HG02981 (cell line): ENCODE measurements around the gene CCL18.
"Not testable (repeated sequence)": the region's sequence is repeated elsewhere in the genome, so short reads cannot be mapped to it uniquely, and the experiment has no call there.

Source experiments
- ATAC-seq: cut with Tn5 transposase; IDR thresholded peaks from one replicate; pipeline ENCODE4 v1.9.1; 2021; ENCODE audit warnings: mild to moderate bottlenecking, moderate library complexity; ENCODE audit not compliant: unreplicated experiment

The CCL18 gene

DNA sequence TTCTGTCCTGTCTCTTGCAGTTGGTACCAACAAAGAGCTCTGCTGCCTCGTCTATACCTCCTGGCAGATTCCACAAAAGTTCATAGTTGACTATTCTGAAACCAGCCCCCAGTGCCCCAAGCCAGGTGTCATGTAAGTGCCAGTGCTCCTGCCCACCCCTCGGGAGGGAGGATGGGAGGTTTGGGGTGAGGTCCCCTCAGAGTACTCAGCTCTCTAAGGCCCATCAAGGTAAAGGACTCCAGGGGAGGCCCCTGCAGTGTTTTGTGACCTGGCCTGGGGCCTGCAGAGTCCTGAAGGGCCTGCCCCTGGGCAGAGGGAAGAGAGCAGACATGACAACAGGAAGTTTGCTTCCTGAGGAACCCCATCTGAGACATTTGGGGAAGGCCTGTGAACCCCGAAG, 6.4 kb downstream of the CCL18 start:
- ATAC-seq, result no peak

DNA sequence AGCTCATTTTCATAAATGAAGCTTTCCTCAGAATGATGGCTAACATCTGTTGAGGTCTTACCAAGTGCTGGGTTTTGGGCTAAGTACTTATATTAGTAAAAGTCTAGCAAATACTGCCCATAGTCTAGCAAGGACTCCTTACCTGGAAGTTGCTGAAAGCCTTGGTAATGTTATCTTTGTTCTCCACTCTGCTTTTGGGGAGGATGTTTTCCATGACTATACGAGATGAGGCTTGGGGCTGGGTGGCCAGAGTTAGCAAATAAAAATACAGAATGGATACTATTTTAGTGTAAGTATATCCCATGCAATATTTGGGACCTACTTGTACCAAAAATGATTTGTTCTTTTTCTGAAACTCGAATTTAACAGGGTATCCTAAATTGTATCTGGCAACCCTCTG, 7.7 kb downstream of the CCL18 start:
- ATAC-seq, result no peak

DNA sequence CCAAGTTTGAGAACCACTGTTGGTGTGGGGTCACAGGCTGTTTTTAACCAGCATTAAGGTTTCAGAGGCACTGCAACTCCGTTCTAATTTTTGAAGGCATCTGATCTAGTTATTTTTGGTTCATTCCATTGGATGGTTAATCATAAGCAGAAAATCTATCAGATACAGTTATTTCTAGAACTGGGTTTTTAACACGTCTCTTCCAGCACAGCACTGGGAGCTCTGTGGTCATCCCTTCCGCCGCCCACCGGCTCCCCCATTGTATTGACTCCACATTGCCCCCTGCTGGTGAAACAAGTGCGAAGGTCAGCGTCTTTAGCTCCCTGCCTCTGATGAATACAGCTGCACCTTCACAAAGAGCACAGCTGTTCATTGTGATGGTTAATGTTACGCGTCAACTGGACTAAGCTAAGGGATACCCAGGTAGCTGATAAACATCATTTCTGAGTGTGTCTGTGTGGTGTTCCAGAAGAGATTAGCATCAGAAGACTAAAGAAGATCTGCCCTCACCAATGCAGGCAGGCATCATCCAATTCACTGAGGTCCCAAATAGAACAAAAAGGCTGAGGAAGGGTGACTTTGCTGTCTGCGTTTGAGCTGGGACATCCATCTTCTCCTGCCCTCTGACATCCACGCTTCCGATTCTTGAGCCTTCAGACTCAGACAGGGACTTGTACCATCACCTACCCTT, 8.5 kb downstream of the CCL18 start:
- peak; percentile 54 for ATAC-seq

DNA sequence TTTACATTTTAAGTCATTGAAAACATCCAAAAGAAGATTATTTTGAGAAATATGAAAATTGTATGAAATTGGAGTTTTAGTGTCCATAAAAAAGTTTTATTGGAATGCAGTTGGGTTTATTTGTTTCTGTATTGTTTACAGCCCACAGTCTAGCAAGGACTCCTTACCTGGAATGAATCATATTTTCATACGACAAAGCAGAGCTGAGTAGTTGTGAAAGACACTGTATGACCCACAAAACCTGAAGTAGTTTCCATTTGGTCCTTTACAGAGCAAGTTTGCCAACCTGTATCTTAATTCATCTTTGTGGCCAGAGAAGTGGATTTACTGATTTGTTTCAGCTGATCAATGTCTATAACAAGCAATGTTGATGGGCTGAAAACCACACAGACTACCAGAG, 10.3 kb downstream of the CCL18 start:
- ATAC-seq, result no peak

DNA sequence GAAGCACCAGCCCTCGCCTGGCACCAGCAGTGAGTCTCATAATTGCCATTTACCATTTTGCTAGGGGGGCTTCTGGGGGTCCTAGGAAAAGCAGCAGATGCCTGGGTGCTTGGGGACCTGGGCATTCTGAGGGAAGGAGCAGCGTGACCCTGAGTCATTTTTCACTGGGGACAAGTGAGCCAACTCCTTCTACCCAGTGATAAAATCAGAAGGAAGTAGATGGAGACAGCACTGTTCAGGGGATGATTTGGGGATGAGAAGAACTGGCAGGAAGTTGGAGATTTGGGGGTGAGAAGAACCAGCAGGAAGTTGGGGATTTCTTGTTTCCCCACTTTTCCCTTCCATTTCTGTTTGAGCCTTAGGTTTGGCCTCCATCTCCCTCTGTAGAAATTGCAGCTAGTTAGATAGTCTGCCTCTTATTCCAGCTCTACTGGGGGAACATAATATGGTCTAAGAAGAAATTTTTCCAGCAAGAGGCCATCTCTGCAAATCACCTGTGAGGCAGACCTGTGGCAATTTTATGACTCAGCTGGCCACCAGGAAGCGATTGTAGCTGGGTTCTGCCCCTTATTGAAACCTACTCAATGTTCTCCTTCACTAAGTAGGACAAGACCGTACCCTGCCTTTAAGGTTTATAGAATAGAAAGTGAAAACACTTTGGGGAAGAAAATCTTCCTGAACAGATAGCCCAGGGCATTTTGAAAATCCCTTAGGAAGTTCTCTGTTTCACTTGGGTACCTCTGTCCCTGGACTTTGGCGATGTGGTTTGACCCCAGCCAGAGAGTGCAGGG, 17.8 kb downstream of the CCL18 start:
- ATAC-seq, result not testable (repeated sequence)

DNA sequence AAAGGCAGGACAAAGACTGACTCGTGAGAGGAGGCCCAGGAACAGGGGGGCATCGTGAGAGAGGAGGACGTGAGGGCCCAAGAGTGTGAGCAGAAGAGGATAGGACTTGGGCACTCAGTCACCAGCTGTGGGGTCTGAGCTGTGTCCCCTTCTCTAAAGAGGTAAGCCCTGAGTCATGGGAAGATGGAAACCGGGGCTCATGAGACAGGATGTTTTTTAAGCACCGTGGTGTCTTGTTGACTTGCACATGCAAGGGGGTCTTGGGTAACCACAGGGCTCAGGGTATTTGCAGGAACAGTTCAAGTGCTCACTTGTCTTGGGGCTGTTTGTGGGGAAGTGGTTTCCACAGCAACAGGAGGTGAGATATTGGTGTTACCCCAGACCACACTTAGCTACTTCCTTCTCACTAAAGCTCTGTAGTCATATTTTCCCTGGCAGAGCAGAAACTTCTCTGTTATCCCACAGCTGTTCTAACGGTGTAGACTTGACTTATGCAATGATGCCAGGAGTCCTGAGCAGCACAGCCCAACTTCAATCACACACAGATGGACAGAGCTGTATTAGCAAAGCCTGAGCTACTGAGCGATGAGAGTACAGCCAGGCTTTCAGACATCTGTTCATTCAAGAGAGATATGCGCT, 18.5 kb downstream of the CCL18 start:
- not testable (repeated sequence) for ATAC-seq

DNA sequence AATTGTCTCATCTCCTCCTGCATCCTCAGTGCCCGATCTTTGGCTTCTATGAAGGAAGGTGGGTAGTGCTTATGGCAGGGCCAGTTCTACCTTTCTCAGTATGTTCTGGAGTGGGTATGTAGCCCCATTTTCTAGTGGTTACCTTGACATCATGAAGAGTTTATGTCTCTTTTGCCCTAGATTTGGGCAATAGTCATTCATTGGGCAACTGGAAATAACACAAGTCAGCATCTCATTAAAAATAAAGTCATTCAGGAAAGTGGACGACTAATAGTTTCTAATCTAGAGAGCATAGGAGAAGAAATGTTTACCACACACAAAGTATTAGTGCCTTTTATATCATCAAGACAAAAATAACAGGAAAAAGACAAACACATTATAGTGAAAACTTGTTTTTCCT, 19.6 kb downstream of the CCL18 start:
- ATAC-seq, result not testable (repeated sequence)

DNA sequence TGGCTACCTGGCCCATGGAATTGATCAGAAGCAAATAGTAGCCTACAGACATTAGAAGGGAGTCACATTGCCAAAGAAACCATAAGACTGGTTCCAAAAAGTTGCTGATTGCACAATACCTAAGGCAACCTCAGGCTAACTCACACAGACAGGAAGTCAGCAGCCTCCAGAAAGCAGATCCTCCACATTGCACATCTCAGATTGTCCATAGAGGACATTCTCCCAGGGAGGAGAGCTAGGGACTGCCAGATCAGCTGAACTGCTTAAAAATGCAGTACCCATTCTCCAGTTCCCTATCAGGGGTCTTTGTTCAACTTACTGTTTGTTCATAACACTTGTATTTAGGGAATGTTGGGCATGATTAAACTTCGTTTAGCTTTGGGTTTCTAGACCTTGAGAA, 21.7 kb downstream of the CCL18 start:
- no peak for ATAC-seq

DNA sequence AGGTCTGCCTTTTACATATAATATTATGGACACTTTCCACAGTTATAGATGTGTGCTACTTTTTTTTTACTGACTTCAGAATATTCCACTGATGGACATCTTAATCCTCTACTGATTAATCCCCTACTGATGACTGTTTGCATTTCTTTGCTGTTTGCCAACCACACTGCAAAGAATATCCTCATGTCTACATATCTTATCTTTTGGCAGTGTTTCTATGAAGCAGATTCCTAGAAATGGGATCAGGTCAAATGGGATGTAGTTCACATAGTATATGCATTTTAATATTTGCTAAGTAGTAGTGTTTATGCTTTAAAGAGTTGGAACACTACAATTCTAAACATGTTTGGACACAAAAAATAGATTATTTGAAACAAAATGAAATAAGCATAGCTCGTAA, 22.7 kb downstream of the CCL18 start:
- ATAC-seq, result no peak

DNA sequence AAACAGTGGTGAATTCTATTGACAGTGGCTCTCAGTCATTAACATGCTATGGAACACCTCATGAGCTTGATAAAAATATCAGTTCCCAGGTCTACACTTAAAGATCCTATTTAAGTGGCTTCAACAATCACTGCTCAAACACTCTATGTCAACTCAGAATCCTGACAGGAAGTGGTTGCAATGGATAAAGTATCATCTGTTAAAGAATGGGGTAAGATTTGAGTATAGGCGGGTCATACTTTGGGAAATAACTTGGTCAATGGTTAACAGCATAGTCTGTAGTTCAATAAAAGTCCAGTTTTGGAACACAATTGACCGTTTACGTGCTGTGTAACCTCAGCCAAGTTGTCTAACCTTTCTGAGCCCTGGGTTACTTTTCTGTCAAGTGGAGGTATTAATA, 23.4 kb downstream of the CCL18 start:
- not testable (repeated sequence) for ATAC-seq

DNA sequence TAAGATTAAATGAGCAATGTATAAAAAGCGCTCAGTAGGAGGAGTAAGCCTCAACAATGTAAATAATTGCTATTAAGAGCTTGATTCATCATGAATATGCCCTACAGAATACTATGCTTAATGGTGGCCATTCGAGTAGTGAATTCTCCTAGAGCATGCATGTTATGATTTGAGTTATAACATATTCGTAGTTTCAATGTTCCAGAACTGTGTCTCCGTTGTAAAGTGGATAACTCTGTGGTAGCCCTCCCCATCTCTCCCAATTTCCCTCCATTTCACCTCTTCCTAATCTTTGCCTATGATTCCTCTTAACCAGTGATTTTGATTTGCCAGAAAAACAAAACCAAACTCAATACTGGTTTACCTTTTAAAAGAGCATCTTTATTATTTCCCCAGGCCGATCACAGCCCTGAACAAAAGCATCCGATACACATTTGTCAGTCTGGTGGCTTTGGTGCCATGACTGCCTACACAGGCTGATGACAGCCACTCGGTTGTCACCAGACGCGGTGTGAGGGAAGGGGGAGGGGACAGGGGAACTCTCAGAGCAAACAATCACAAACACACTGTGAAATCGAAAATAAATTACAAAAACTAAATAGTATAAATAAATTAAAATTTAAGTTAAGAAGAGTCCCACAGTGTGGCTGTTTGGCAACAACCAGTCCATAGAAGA, 24.0 kb downstream of the CCL18 start:
- ATAC-seq, result not testable (repeated sequence)

DNA sequence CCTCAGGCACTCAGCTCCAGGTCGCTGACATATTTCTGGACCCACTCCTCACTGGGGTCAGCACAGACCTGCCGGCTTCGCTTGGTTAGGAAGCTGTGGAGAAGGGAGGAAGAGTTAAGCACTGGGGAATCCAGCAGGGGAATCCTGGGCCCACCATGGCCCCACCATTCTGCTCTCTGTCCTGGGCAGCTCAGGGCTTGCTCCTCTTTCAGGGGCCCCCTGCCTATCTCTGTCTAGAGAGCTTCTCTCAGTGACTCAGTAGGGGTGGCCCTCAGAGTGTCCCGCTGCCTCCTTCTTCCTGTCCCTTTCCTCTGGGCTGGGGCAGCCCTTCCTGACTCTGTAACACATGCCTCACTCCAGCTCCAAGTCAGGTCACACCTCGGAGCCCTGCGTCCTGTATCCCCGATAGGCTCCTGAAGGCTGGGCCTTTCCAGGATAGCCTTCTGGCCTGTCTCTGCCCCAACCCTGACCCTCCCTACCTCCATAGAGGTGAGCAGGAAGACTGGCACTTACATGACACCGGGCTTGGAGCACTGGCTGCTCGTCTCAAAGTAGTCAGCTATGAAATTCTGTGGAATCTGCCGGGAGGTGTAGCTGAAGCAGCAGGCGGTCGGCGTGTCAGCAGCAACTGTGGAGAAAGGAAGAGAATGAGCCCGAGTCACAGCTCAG, 24.7 kb downstream of the CCL18 start:
- ATAC-seq, result no peak

DNA sequence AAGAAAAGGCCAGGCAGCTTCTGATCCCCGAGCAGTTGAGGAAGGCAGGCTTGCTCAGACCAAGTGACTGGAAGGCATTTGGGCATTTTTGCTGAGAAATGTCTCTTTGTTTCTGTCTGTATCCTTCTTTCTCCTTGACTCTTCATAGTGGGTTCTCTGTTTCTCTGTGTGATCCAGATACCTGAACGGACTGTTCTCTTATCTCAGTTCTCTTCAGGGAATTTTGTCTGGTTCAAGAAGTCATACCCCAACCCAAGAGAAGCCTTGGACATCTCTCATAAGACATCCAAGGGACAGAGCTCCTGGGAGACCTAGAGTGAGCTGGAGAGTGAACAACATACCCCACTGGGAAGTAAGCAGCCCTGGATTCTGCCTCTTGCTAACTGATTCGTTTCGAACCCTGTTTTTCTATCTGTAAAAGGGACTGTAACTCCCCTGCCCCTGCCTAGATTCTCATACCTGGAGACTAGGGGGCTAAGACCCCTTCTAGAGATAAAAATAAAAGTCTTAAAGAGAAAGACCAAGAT, 25.3 kb downstream of the CCL18 start:
- ATAC-seq, result no peak

DNA sequence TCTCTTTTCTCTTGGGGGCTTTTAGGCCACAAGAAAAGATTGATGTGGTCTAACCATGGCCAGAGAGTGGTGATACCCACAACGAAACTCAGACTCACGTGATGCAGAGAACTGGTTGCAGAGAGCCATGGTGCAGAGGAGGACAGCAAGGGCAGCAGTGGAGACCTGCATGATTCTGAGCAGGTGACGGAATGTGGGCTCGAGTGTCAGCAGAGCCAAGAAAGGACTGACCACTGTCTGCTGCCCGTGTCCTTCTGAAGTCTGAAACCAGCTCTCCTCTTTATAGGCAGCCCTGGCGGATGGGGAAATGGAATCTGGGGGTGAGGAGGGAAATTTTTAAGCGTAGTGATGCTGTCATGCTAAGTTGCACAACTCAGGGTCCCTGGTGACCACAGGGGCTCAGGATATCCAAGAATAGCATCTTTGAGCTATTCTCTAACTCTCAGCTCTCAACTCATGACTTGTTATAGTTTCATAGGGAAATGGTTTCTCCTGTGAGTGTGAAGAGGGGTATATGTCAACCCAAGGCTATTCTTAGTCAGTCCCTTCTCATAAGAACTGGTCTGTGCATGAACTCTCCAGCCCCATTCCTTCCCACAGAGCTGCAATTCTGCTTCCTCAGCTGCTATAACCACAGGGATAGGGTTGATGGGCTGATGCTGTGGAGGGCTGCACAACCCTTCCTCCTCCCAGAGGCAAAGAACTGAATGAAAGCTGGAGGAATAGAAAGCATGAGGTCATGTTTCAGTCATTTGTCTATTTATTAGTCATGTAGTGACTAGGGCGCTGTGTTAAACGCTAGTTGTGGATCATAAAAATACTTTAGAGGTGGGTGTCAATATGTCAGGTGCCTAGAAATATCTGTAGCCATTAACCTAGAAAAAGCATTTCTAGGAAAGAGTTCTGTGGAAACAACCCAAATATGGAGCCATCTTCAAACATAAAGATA, 26.1 kb downstream of the CCL18 start, which contains the start of gene CCL3:
Gene CCL3 (minus strand): TSS at position 256 of the 949 bp plus-strand sequence. CDS start 85 bp downstream, at position 171.
- ATAC-seq, result peak; percentile 63

DNA sequence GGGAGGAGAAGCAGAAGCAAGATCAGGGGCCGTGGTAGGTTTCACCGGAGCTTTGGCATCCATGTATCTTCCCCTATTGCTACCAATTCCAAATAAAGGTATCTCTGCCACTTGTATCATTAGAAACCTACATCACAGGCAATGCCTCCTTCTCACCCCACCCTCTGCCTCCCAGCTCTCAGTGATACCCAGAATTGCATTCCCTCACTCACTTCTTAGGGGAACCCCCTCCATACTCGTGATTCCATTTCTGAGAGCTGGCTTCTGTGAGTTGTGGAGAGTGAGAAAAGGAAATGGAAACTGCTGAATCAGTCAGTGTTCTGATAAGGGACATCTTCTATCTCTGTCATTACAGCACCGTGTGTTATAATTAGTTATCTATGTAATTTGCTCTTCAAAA, 28.2 kb downstream of the CCL18 start:
- ATAC-seq, result no peak

DNA sequence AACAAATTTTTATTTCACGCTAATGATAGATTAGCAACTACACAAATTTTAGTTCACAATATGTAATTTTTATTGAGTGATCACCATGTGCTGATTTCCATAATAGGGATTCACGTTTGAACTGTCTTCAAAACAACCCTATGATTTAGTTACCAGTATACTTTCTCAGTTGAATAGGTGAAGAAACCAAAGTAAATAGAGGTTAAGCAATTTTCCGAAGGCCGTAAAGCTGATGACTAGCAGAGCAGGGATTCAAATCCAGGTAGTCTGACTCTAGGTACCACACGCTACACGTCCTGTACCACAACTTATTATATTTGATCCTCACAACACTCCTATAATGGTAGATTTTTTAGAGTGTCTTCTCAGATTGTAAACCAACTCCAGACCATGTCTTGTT, 28.6 kb downstream of the CCL18 start:
- not testable (repeated sequence) for ATAC-seq

DNA sequence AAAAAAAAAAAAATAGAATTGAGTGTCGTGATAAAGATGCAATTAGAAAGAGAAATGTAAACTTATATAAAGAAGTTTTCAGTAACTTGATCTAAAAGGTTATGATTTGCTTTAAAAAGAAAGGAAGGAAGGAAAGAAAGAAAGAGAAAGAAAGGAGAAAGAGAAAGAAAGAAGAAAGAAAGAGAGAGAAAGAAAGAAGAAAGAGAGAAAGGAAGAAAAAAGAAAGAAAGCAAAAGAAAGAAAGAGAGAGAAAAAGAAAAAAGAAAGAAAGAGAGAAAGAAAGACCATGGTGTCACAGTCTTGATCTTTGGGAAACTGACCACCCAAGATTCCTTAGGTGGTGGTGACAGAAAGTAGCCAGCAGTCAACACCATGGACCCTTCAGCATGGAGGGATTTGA, 30.2 kb downstream of the CCL18 start:
- ATAC-seq, result no peak

DNA sequence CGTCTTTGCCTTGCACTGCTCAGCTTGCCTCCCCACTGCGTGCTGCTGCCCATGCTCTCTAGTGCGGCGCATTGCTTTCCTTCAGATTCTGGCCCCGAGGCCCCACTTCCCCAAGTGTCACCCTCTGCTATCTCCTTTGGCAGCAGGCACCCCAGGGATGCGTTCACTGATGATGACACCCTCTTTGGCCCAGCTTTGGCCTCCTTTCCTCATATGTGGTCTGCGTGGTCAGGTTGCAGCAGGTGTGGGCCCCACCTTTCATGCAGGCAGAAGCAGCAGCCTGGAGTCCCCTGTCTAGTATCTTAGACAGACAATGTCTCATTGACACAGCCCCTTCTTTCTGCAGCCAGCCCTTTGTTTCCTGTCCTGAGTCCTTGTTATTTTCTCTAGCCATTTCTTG, 30.7 kb downstream of the CCL18 start:
- ATAC-seq, result no peak

DNA sequence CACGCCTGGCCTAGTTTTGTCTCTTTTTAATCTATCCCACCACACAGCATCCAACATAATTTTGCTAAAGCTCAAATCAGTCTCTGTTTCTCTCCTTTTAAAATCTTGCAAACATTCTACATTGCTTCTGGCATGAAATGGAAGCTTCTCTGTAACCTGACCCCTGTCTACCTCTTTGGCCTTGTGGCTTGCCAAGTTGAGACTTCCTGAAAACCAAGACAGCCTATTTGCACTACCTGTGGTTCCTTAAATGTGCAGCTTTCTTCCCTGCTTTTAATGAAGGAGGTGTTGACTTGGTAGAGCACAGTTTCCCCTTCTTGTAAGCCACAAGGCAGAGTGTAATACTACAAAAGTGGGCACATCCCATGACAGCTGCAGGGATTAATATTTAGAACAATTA, 31.9 kb downstream of the CCL18 start:
- ATAC-seq, result no peak
